ENCODE results near the gene ITPRID1.

ITPRID1 gene

GRCh38 chr7:31699050-31699449, 185.2 kb downstream of the ITPRID1 start:
- DNase-seq = no peak

- DNase-seq = no peak
Observed at GRCh38 chr7:31702354-31702753, 188.5 kb downstream of the ITPRID1 start.

- no peak for DNase-seq
Observed at GRCh38 chr7:31705377-31705776, 191.5 kb downstream of the ITPRID1 start.

- no peak for DNase-seq
Observed at GRCh38 chr7:31707089-31707488, 193.2 kb downstream of the ITPRID1 start.
